ENCODE data around the gene SPEF1. TPM values are rescaled to one million over a fixed set of nuclear protein-coding genes. Genes with fewer than 3 reads are reported as not detected.

Gene SPEF1
- total RNA-seq, 1 experiment from 2014 or later = 0.24 TPM

- Histone ChIP-seq H3T11ph (ENCODE audit: low read length) (no peak overlapping the region), H3K27me3 (ENCODE audit: insufficient read depth, low read length) (no peaks in the 10 kb centered on the region), H2AK5ac (ENCODE audit: insufficient read length, low read length) (no peak overlapping the region), H4K20me1 (ENCODE audit: control insufficient read depth, insufficient read depth, insufficient read length) (no peaks in the 10 kb centered on the region), H4K91ac (ENCODE audit: insufficient read length, low read depth, low read length) (no peak overlapping the region), H3K27ac (ENCODE audit: insufficient read length, low read depth, low read length) (no peak overlapping the region), H3K79me2 (ENCODE audit: insufficient read depth, low read length) (no peaks in the 10 kb centered on the region), H3K56ac (ENCODE audit: insufficient read length, low read depth, low read length) (no peak overlapping the region), H3K4me1 (ENCODE audit: insufficient read depth, low read length) (no peaks in the 10 kb centered on the region), H3K4me2 (ENCODE audit: insufficient read depth, insufficient read length, low read length) (no peak overlapping the region), H2BK15ac (ENCODE audit: low read depth, low read length) (no peak overlapping the region), H3K4ac (ENCODE audit: low read depth, low read length) (no peak overlapping the region), H2BK12ac (ENCODE audit: insufficient read length, low read depth, low read length) (no peak overlapping the region), H3K18ac (ENCODE audit: insufficient read length, low read depth, low read length) (no peak overlapping the region), H3K23ac (ENCODE audit: insufficient read length, low read depth, low read length) (no peak overlapping the region), H4K8ac (replicated peaks; ENCODE audit: insufficient read length, low read depth, low read length) (no peak overlapping the region), H3K23me2 (ENCODE audit: insufficient read length, low read depth, low read length, poor library complexity, severe bottlenecking) (peaks cover 7% of the 10 kb centered on the region), H2BK5ac (ENCODE audit: insufficient read length, low read length) (no peak overlapping the region), H2BK20ac (ENCODE audit: low read depth, low read length, poor library complexity, severe bottlenecking) (no peak overlapping the region), H3K9me3 (ENCODE audit: control insufficient read depth, low read depth, low read length) (no peaks in the 10 kb centered on the region), H3K79me1 (ENCODE audit: insufficient read depth, low read depth, low read length, poor library complexity, severe bottlenecking) (no peaks in the 10 kb centered on the region), H2AFZ (ENCODE audit: low read length) (no peak overlapping the region), H4K5ac (ENCODE audit: insufficient read length, low read depth, low read length) (no peak overlapping the region), H3K9ac (ENCODE audit: extremely low read depth, insufficient read length, low read length) (no peak overlapping the region), H2BK120ac (ENCODE audit: low read depth, low read length, poor library complexity, severe bottlenecking) (no peak overlapping the region), H3K14ac (ENCODE audit: insufficient read depth, low read length) (no peak overlapping the region)
- peaks cover 32% of the 10 kb centered on the region for H3K27me3 Mint-ChIP-seq (ENCODE audit: low read depth)
- no peak overlapping the region for H3K4me3 Mint-ChIP-seq
- no peaks in the 10 kb centered on the region for H3K9me3 Mint-ChIP-seq
- TF ChIP-seq CTCF (conservative IDR thresholded peaks at IDR 0.05) = no peak
- peak overlapping the region in 1 of 3 experiments; percentile 2; a peak in 1 of 7 replicates for H3K27ac Mint-ChIP-seq
- WGBS (ENCODE audit: extremely low coverage, insufficient read length, low lambda C conversion rate) = no CpG with 5 or more reads among the region's 4 CpGs
- H3K36me3 Mint-ChIP-seq (ENCODE audit: insufficient read depth in 1 of 3, low read depth in 3 of 3) = peaks cover 5 to 8% (median 8%) of the 10 kb centered on the region in 3 experiments; a peak in 6 of 7 replicates
- H3K4me1 Mint-ChIP-seq = peaks cover 4 to 6% of the 10 kb centered on the region in 2 experiments
- no peak for DNase-seq
Observed at GRCh38 chr20:3788685-3789155, 7.5 kb upstream of the SPEF1 start.

Data from H9 (cell line).